Endothelial cell of umbilical vein (primary cell): ENCODE measurements around the gene MAP3K21. TPM values are rescaled to one million over a fixed set of nuclear protein-coding genes. Genes with fewer than 3 reads are reported as not detected.

Source experiments
- BruUV-seq: library from RNA; stranded (reverse); fragments of 400-500 nt; replicated peaks from 2 replicates; lab custom pipeline; 2021; lab: Mats Ljungman, UMichigan
- CTCF ChIA-PET: fragments of 300-600, 350-600 bp; sonication (Branson Sonifier 250); formaldehyde crosslinking; loops from one replicate; lab custom pipeline; 2021; ENCODE audit warnings: antibody characterized with exemption, inconsistent platforms; lab: Charles Lee
- POLR2A ChIA-PET: fragments of 300-600, 350-600 bp; sonication (Branson Sonifier 250); formaldehyde crosslinking; loops from one replicate; lab custom pipeline; 2021; ENCODE audit warnings: antibody characterized with exemption, inconsistent platforms; lab: Charles Lee
- DNase-seq: peaks from one replicate; pipeline ENCODE4 v3.0.0-alpha.2; 2011; ENCODE audit warnings: low read depth, low spot score
- FAIRE-seq: peaks from 2 replicates; lab custom pipeline; 2011; peaks lifted over from hg19 to GRCh38; lab: Jason Lieb, UNC
- H2AFZ ChIP-seq: 2 replicates; pipeline ENCODE4 v1.6.0; 2012; ENCODE audit warnings: low read depth, low read length, control low read depth, inconsistent platforms
- H3K27ac ChIP-seq: 2 replicates; pipeline ENCODE4 v1.5.1; 2011; ENCODE audit warnings: low read depth, mild to moderate bottlenecking, control low read depth, low read length, moderate library complexity; ENCODE audit not compliant: insufficient read depth
- H3K27me3 ChIP-seq, 2 experiments: 2 replicates each; pipeline versions ENCODE4 v1.6.0 to v1.6.1; 2011; ENCODE audit warnings: low read length in 2 of 2, mixed read lengths in 1 of 2; ENCODE audit not compliant: control insufficient read depth in 2 of 2, insufficient read depth in 2 of 2
- H3K36me3 ChIP-seq, 2 experiments: 2 replicates in 1 of 2; 3 replicates in 1 of 2; pipeline ENCODE4 v1.5.1; 2011; ENCODE audit warnings: low read length in 2 of 2, mild to moderate bottlenecking in 1 of 2, moderate library complexity in 1 of 2; ENCODE audit not compliant: control insufficient read depth in 2 of 2, insufficient read depth in 2 of 2; ENCODE audit errors: extremely low read depth in 1 of 2
- H3K4me1 ChIP-seq: 3 replicates; pipeline ENCODE4 v1.5.1; 2011; ENCODE audit warnings: mild to moderate bottlenecking, low read length; ENCODE audit not compliant: control insufficient read depth, insufficient read depth; ENCODE audit errors: extremely low read depth
- H3K4me2 ChIP-seq: 2 replicates; pipeline ENCODE4 v1.6.1; 2011; ENCODE audit warnings: low read length, control low read depth, mixed read lengths; ENCODE audit not compliant: insufficient read depth
- H3K4me3 ChIP-seq, 3 experiments: fragments of 200-600 bp in 1 of 3; sonication (generic), shearing (Covaris generic) in 1 of 3; replicated peaks in 1 of 3; 2 replicates each; pipeline ENCODE4 v1.5.1; 2011 to 2016; ENCODE audit warnings: control low read depth in 3 of 3, low read length in 3 of 3, mild to moderate bottlenecking in 2 of 3, inconsistent platforms in 1 of 3, low read depth in 1 of 3, moderate library complexity in 1 of 3; ENCODE audit not compliant: insufficient read depth in 1 of 3
- H3K79me2 ChIP-seq: 2 replicates; pipeline ENCODE4 v1.6.0; 2012; ENCODE audit warnings: low read length, inconsistent platforms; ENCODE audit not compliant: control insufficient read depth, insufficient read depth
- H3K9ac ChIP-seq: replicated peaks from 2 replicates; pipeline ENCODE3; 2011; ENCODE audit warnings: low read length, control low read depth; ENCODE audit not compliant: insufficient read depth; ENCODE audit errors: extremely low read depth
- H3K9me1 ChIP-seq: replicated peaks from 3 replicates; pipeline ENCODE4 v1.6.0; 2011; ENCODE audit warnings: mild to moderate bottlenecking, low read length; ENCODE audit not compliant: control insufficient read depth, insufficient read depth; ENCODE audit errors: extremely low read depth
- H3K9me3 ChIP-seq: replicated peaks from 2 replicates; pipeline ENCODE4 v1.5.1; 2012; ENCODE audit warnings: low read length, inconsistent platforms; ENCODE audit not compliant: control insufficient read depth, insufficient read depth
- H4K20me1 ChIP-seq: replicated peaks from 2 replicates; pipeline ENCODE3; 2011; ENCODE audit warnings: mild to moderate bottlenecking, low read length; ENCODE audit not compliant: control insufficient read depth, insufficient read depth; ENCODE audit errors: extremely low read depth
- CTCF ChIP-seq, 2 donors: IDR thresholded peaks; 1 replicate in 1 of 2; 2 replicates in 1 of 2; pipeline ENCODE4 v1.5.1; 2011; ENCODE audit warnings: low read length in 2 of 2, mild to moderate bottlenecking in 2 of 2, moderate library complexity in 2 of 2, control low read depth in 1 of 2, inconsistent platforms in 1 of 2, low read depth in 1 of 2; ENCODE audit not compliant: insufficient read depth in 1 of 2; ENCODE audit errors: extremely low read depth in 1 of 2
- EZH2 ChIP-seq: IDR thresholded peaks from 2 replicates; pipeline ENCODE4 v1.6.1; 2012; ENCODE audit warnings: borderline replicate concordance, low read depth, mild to moderate bottlenecking, moderate library complexity, low read length, inconsistent platforms; ENCODE audit not compliant: severe bottlenecking
- FOS ChIP-seq: IDR thresholded peaks from 2 replicates; pipeline ENCODE4 v1.6.1; 2011; ENCODE audit warnings: mild to moderate bottlenecking, low read length, moderate library complexity, borderline replicate concordance; ENCODE audit not compliant: insufficient read depth
- GATA2 ChIP-seq: IDR thresholded peaks from 2 replicates; pipeline ENCODE4 v1.7.0; 2011; ENCODE audit warnings: low read depth, mild to moderate bottlenecking, moderate library complexity, mixed read lengths, low read length; ENCODE audit not compliant: insufficient read length, insufficient read depth
- JUN ChIP-seq: IDR thresholded peaks from 2 replicates; pipeline ENCODE4 v1.6.1; 2011; ENCODE audit warnings: borderline replicate concordance, low read depth; ENCODE audit not compliant: insufficient read length, insufficient read depth
- MAX ChIP-seq: IDR thresholded peaks from 2 replicates; pipeline ENCODE4 v1.6.1; 2011; ENCODE audit not compliant: insufficient read depth, insufficient read length
- MYC ChIP-seq: IDR thresholded peaks from one replicate; pipeline ENCODE4 v1.6.1; 2011; ENCODE audit warnings: mild to moderate bottlenecking, low read depth, low read length
- POLR2A ChIP-seq: IDR thresholded peaks from 2 replicates; pipeline ENCODE4 v1.6.1; 2012; ENCODE audit warnings: low read depth, mild to moderate bottlenecking, control low read depth, low read length
- POLR2AphosphoS5 ChIP-seq: IDR thresholded peaks from 2 replicates; pipeline ENCODE4 v1.6.1; 2012; ENCODE audit warnings: low read depth, mild to moderate bottlenecking, control low read depth, low read length, moderate library complexity; ENCODE audit not compliant: insufficient read depth
- dilution Hi-C: fragments of 300-500 bp; cut with MboI; formaldehyde crosslinking; loops from one replicate; pipeline ENCODE4 v1.15.0; 2019; ENCODE audit warnings: low sequenced_read_pairs; ENCODE audit not compliant: extremely low pct_ligation_motif_present
- intact Hi-C: fragments of 100-400 bp; cut with micrococcal nuclease; formaldehyde crosslinking; loops from one replicate; pipeline ENCODE4 v1.10.0; 2022
- polyA plus RNA-seq, 4 experiments: library from polyadenylated mRNA; depleted of rRNA in 3 of 4; stranded (reverse) in 3 of 4; unstranded in 1 of 4; fragments of >200 nt; gene quantifications; 2 replicates each; pipeline versions ENCODE4 v1.2.1 to v1.2.3, GENCODE V29; 2011 to 2012; ENCODE audit warnings: missing spikeins in 1 of 4
- total RNA-seq: library from RNA; stranded (reverse); gene quantifications from 2 replicates; pipeline ENCODE4 v1.2.3, GENCODE V29; 2021

Gene MAP3K21
- total and polyA plus RNA-seq, 2 donors (not counting 3 experiments of a cell fraction or from before 2014, with no cell fraction given), result 0.65 to 0.95 TPM

DNA sequence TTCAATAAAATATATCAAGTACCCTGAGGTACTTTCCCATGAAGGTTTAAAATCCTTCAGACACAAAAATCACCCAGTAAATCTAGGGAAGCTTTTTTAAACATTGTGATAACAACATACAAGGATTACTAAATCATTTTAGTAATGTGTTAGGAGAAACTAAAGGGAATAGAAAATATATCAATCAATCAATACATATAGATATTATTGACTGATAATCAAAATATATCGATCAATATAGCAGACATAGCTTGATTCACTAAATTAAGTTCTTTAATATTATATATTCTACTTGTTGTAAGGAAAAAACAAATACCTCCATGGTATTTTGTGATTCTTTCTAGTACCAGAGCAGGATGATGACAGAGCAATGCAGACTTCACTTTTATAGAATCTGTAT lies 35.2 kb downstream of the MAP3K21 start:
- POLR2A ChIA-PET, result no interaction called here
- H3K27ac ChIP-seq, result no peak overlapping the region
- no peak overlapping the region for H3K4me3 ChIP-seq
- no peaks in the 10 kb centered on the region for H3K79me2 ChIP-seq
- CTCF ChIA-PET, result interaction anchor here (0.7 to 3.0 kb wide), 3 partner anchors 10 to 704 kb away, joined by 3 to 23 read pairs (median 9); no protein-coding TSS in a partner anchor
- intact Hi-C loops, result no loop called here
- no peaks in the 10 kb centered on the region for H4K20me1 ChIP-seq
- no peaks in the 10 kb centered on the region for H3K9me1 ChIP-seq
- DNase-seq (no peak), FAIRE-seq (no peak)
- no peak overlapping the region for H3K4me2 ChIP-seq
- H3K36me3 ChIP-seq, result no peaks in the 10 kb centered on the region
- H3K4me1 ChIP-seq, result no peaks in the 10 kb centered on the region
- no peak overlapping the region for H2AFZ ChIP-seq
- TF ChIP-seq FOS (no peak), EZH2 (no peak), CTCF (IDR thresholded peaks at IDR 0.05; ENCODE audit: extremely low read depth in 1 of 2, insufficient read depth in 1 of 2, low read depth in 1 of 2, low read length in 2 of 2) (no peak), JUN (no peak), MYC (no peak), POLR2AphosphoS5 (no peak), POLR2A (no peak), GATA2 (no peak), MAX (no peak)
- BruUV-seq, result no TSS peak
- dilution Hi-C loops, result no loop called here
- H3K9me3 ChIP-seq, result no peaks in the 10 kb centered on the region
- no peaks in the 10 kb centered on the region for H3K27me3 ChIP-seq
- H3K9ac ChIP-seq, result no peak overlapping the region
